ENCODE data around the gene FAM20C.
"Not testable (repeated sequence)": the region's sequence is repeated elsewhere in the genome, so short reads cannot be mapped to it uniquely, and the experiment has no call there.

FAM20C gene

GRCh38 chr7:228610-229009, 36.2 kb downstream of the FAM20C start:
- DNase-seq (ENCODE audit: low read depth) = no peak

GRCh38 chr7:229184-229964, 37.0 kb downstream of the FAM20C start:
- DNase-seq (ENCODE audit: low read depth) = no peak

GRCh38 chr7:230274-230673, 37.9 kb downstream of the FAM20C start:
- DNase-seq (ENCODE audit: low read depth) = no peak

- no peak for DNase-seq (ENCODE audit: low read depth)
Measured at GRCh38 chr7:231030-231857, 38.9 kb downstream of the FAM20C start.

- no peak for DNase-seq (ENCODE audit: low read depth)
Measured at GRCh38 chr7:231858-232246, 39.5 kb downstream of the FAM20C start.

- no peak for DNase-seq (ENCODE audit: low read depth)
Measured at GRCh38 chr7:232410-233248, 40.3 kb downstream of the FAM20C start.

- no peak for DNase-seq (ENCODE audit: low read depth)
Measured at GRCh38 chr7:233249-234035, 41.1 kb downstream of the FAM20C start.

- DNase-seq (ENCODE audit: low read depth) = no peak
Measured at GRCh38 chr7:234051-234707, 41.8 kb downstream of the FAM20C start.

GRCh38 chr7:234708-235553, 42.6 kb downstream of the FAM20C start:
- DNase-seq (ENCODE audit: low read depth) = no peak

- no peak for DNase-seq (ENCODE audit: low read depth)
Measured at GRCh38 chr7:235576-236395, 43.4 kb downstream of the FAM20C start.

- no peak for DNase-seq (ENCODE audit: low read depth)
Measured at GRCh38 chr7:236967-237366, 44.6 kb downstream of the FAM20C start.

- DNase-seq (ENCODE audit: low read depth) = no peak
Measured at GRCh38 chr7:237385-237784, 45.0 kb downstream of the FAM20C start.

GRCh38 chr7:240146-240676, 47.8 kb downstream of the FAM20C start:
- DNase-seq (ENCODE audit: low read depth) = no peak

- DNase-seq (ENCODE audit: low read depth) = peak; percentile 12
Measured at GRCh38 chr7:240887-241421, 48.6 kb downstream of the FAM20C start.

- DNase-seq (ENCODE audit: low read depth) = no peak
Measured at GRCh38 chr7:241513-241912, 49.1 kb downstream of the FAM20C start.

GRCh38 chr7:242826-243579, 50.6 kb downstream of the FAM20C start:
- DNase-seq (ENCODE audit: low read depth) = not testable (repeated sequence)

GRCh38 chr7:243580-243978, 51.2 kb downstream of the FAM20C start:
- DNase-seq (ENCODE audit: low read depth) = not testable (repeated sequence)

- DNase-seq (ENCODE audit: low read depth) = no peak
Measured at GRCh38 chr7:244974-245373, 52.6 kb downstream of the FAM20C start.
